GM21737 (cell line): ENCODE data around the gene KIAA0825.

Experiments
- ATAC-seq: cut with Tn5 transposase; IDR thresholded peaks from one replicate; pipeline ENCODE4 v1.9.1; 2021; ENCODE audit warnings: mild to moderate bottlenecking, moderate library complexity; ENCODE audit not compliant: unreplicated experiment

KIAA0825 gene

DNA sequence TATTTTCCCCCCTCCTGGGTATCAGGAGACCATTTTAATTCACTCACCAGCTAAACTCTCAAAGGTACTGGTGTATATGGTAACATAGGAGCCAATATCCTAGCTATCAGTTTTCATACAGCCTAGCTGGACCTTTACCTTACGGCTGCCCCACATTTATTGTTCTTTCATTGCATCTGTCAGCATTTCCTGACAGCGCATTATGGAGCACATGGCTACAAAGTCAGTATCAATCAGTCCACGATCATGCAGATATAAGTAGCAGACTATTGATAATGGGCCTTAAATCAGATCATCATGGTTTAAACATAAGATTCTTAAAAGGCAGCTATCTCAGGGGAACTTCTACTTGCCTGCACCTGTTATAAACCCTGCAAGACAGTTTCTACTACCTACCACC is 304.7 kb downstream of the KIAA0825 start:
- no peak for ATAC-seq

DNA sequence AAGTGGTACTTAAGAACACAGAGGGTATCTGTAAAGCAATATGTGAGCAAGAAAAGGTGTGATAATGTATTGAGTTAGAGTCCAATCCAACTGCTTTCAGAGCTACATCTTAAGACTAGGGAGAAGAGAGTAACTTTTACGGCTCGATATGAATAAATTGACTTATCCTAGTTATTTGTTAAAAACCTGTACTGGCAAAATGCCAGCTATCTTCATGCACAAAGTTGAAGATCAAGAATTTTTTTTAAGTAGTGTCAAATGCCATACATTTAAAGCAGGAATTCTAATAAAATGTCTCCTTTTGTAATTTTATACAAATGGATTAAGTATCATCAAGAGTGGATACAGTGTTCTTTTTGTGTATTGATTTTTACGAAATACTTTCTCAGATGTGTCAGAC is 305.2 kb downstream of the KIAA0825 start:
- no peak for ATAC-seq

DNA sequence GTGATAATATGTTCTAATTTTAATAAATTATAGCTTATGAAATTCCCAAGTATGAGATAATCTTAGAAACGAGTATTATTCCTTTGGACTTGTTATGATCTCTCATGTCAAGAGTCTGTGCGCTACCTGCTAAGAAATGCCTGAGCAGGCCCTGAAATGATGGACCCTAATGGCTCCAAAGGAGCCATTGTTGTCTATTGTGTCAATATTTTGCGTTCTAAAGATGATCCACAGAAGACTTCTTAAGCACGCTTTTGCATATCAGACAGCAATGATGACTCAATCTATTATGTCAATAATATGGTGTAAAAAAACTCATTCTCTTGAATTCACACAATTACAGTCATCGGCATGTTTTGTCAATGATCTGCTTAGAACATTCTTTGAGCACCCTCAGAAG is 306.1 kb downstream of the KIAA0825 start:
- no peak for ATAC-seq

DNA sequence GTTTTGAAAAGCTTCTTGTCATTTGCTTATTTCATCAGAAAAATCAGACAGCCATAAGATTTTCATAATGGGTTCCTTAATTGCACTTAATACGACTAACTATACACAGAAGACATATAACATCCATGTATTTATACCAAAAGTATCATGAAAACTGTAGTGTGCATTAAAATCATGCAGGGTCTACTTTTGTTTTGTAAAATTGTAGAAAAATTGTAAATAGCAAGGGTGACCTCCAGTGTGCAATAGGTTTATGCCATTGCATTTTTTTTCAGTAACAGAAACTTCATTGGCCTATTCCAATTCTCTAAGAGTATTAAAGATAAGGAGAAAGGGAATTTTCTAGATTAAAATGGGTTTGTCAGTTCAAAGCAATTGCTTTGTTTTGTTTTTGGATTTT is 307.6 kb downstream of the KIAA0825 start:
- ATAC-seq: no peak

DNA sequence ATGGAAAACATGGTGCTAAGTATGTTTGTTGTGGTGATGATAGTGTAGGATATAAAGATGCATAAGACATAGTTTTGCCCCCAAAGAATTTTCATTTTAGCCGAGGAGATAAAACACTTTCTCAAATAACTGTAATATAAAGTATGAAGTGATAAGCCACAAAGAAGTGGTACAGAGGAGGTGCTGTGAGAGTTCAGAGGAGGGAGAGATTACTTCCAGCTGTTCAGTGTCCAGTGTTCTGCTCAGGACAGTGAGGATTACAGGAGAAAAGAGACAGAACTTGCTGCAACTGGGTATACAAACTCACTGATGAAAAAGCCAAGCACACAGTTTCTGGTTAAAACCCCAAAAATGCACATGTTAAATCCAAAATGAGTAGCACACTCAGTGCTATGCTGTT is 309.3 kb downstream of the KIAA0825 start:
- no peak for ATAC-seq

DNA sequence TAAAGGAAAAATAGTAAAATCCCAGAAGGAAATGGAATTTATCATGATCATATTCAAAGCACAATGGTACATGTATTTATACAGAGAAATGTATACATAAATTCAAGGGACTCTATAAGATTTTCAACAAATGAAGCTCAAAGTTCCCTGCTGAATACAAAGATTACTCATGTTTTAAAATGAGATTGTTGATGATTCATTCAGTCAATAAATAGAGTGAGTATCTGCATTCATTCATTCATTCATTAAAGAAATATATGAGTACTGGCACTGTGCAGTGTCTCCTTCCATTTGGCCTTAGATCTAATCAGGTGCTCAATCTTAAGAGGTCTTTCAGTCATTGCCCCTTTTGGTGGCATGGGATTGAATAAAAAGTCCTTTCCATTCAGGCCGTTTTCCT is 310.0 kb downstream of the KIAA0825 start:
- no peak for ATAC-seq

DNA sequence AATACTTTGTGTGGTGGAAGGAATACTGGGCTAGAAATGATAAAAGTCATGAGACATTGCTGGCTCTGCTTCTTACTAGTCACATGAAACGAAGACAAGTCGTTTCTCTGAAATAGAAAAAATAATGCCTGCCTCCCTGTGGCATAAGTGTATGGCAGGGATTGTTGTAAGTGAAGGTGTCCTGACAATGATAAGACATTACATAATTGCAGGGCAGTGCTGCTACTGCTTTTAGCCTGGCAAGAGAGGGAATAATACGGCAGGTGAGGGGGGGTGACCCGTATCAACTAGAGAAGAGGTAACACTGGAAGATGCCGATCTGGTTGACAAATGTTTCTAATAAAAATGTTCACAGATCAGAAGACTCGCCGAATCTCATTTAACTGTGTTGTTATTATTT is 314.3 kb downstream of the KIAA0825 start:
- ATAC-seq: no peak

DNA sequence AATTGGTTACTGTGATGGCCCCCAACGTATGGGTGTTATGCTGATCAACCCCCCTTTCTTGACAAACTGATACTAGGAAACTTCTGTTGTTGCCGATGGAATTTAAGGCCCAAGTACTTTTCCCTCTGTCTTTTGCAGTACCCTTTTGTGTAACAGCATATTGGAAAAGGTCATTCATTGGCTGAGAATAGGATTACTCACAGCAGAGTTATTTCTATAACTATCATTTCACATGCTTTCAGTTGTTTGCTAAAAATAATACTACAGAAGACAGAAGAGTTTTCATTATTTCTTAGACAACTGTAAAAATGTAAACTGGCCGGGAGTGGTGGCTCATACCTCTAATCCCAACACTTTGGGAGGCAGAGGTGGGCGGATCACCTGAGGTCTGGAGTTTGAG is 329.5 kb downstream of the KIAA0825 start:
- no peak for ATAC-seq

DNA sequence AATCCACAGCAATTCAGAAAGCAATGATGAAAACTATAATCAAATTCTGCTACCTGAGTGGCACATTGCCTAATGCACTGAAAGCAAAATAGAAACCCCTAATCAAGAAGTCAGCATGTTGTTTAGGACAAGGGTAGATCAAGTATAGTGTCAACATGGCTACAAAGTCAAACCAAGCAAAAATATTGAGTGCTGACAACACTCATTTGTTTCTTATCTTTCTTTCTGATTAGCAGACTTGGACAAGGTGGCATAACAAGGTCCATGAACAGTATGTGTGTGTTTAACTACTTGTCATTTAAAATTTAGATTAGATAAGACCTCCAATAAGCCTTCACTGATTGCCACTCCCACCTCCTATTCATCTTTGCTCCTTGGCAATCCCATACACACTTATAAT is 332.4 kb downstream of the KIAA0825 start:
- no peak for ATAC-seq

DNA sequence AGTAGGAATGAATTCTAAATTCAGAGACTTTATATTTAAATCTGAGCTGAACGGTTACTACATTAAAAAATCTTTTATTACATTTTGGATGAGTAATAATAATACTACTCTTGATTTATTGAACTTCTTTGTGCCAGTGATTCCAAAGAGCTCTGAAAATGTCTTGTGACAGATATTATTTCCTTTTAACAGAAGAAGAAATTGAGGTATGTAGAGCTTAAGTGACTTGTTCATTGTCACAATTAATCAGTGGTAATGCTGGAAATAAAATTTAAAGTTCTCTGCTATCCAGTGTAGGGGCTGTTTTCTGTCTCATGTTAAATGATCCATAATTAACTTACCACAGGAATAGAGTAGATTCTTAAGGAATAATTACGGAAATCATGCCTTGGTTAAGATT is 335.3 kb downstream of the KIAA0825 start:
- ATAC-seq: no peak

DNA sequence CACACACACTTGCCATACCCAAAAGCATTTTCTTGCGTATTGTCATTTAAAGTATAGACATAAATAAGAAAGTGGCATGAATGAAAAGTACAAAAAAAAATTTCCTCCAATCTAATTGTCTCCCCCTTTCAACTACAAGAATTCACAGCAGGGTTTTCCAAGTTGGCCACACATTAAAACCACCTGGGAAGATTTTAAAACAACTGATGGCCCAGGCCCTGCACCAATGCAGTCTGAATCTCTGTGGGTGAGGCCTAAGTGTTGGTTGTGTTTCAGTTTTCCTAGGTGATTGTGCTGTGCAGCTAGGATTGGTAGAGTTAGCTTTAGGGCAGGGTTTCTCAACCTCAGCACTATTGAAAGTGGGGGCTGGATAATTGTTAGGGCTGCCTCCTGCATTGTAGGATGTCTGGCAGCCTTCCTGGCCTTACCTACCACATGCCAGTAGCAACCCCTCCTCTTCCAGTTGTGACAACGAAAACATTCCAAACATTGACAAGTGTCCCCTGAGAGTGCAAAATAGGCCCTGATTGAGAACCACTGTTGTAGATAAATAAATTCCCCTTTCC is 337.1 kb downstream of the KIAA0825 start:
- ATAC-seq: no peak

DNA sequence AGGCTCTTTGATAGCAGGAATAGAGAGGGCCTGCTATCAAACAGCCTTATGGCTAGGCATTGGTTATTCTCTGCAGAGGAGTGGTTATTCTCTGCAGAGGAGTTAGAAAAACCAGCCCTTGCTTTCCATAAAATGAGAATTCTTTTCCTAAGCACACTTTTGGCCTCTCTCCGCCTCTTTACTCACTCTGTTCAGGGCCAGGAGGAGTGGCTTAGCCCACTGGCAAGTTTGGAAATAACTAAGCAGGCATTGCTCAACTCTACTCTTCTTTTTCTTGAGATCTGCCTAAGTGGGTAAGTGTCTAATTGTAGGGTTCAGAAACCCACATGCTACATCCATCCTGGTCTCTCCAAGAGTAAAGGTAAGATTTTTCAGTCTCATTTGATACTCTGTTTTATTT is 341.7 kb downstream of the KIAA0825 start:
- ATAC-seq: no peak

DNA sequence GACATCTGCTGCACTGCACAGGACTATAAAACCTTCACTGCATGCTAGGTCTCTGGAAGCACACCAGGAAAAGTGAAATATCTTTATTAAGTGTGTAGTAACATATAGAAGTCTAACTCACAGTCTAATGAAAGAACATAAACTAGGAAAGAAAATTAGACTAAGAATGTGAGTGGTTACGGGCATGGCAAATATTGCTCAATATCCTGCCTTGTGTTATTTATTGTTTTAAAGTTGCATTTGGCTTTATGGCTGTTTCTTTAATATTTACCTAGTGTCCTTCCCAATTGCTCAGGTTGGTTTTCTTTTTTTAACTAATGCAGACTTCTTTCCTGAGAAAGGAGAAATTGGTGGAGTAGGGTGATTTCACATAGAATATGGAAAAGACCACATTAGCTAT is 342.4 kb downstream of the KIAA0825 start:
- ATAC-seq: no peak

DNA sequence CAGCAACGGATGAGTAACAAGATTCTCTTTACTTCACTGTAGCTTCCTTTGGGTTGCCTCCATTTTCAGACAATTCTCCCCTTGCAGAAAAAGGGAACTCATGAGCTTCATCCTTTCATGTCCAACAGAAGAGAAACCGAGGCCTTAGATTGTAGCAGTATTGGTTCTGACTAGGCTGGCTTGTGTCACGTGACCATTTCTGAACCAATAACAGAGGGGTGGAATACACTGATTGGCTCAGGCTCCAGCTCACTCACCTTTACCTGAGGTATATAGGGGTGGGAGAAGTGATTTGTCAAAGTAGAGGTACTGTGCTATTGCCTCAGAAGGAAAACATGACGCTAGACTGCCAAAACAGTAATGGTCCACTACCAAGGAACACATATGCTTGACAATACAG is 343.7 kb downstream of the KIAA0825 start:
- ATAC-seq: no peak

DNA sequence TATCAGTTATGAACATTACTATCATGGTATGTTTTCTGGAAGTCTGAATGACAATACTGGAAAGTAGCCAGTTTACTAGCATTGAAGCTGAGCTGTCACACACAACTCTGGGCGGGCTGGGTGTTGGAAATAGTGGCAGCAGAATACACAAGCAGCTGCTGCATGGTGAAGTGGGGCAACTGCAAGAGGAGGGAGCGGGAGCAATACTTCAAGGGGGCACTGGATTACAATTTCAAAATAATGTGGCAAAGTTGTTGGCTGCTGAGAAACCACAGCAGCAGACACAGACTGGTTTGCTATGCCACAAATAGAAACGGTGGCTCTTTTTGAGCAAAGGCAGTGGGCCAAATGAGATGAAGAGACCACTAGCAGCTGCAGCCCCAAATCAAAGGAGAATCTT is 350.2 kb downstream of the KIAA0825 start:
- ATAC-seq: no peak

DNA sequence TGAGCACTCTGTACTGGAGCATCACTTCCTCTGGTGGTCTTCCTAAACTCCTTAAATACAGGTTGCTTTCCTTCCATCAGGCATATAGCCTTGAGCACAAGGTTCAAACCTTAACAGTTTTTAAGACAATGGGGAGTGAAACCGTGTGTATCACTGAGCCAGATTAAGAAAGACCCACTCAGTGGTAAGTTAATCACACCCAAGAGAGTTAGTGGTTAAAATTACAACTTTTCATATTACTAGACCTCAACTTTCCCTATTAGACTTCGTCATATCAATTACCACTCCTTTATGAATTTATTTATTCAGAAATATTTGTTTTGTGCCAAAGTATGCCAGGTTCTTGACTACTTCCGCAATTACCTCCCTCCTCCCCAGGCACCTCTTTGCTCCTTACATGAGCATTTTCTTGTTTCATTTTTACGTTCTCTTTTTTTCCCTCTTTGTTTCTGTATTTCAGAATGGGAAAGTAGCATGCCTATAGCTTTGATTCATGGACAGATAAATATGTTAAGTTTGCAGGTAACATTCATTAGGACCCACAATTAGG is 351.0 kb downstream of the KIAA0825 start:
- no peak for ATAC-seq

DNA sequence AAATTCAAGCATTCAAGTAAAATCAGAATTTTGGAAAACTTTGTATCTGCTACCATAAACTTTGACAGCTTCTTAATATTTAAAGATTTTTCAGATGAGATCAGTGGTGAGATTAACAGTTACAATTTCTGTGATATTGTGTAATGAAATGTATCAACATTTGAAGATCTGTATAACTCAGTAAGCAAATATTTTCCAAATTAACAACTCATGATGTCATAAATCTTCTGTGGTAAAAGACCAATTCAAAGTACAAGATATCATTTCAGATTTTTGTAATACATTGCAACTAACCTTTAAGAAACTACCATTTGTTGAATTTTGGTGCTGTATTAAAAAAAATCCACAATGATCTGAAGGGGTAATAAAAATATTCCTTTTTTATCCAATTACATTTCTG is 352.2 kb downstream of the KIAA0825 start:
- no peak for ATAC-seq

DNA sequence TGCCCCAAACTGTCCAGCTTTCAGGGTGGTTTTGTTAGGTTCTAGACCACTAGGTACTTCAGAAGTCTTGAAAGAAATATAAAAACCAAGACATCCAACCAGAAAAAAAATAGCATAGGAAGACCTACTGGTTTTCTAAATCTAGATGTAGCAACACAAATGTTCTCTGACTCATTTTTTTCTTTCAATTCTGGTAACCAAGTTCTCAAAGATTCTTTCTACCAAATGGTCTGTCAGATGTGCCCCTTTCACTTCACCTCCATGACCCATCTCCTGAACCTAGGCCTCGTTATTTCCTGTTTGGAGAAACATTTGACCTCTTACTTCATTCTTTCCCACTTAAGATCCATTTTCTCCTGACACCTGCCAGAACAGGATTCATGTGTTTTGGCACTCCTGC is 355.3 kb downstream of the KIAA0825 start:
- no peak for ATAC-seq

DNA sequence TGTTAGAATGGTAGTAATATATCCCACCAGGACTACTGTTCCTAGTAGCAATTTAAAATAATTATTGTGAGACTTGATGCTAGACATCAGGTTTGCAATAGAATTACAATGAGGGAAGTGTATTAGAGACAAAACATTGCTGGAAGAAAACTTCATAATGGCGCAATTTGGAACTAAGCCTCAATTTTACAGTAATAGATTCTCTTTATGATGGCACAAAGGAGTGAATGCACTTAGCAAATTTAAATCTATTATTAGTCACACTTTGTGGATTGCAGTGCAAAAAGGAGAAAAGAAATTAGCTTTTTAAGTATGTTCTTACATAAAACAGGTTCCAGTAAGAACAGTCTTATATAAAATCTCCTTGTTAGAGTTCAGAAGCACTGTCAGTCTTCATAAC is 358.3 kb downstream of the KIAA0825 start:
- ATAC-seq: no peak

DNA sequence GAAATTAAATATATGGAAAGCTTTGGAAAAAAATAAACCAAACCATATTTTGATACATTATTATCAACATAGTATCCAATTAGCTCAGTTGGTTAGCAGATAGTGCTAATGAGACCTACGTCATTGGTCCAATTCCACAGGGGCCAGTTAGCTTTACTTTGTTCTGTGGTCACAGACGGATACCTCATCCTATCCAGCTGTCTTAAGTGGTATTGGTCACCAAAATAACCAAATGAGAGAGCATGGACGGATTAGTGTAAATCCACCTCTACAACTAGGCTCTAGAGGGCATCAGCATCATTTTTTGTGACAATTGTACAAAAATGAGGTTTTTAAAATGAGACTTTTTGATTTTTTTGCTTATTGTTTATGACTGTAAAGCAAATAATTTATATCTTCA is 364.2 kb downstream of the KIAA0825 start:
- ATAC-seq: no peak

DNA sequence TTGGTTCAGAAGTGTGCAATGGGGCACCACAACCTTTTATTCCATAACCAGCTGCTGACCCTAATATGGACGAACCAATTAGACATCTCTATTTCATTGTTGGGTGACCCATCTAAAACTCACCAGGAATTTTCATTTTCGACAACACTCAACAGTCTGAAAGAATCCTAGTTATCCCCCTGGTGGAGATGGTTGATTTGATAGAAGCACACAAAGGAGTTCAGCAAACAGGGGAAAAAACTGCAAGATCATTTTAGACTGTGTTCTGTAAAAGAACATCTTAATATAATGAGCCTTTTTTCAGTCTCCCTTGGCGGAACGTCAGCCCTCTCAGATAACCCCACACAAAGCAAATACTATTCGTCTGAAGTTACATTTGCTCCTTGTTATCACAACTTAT is 367.4 kb downstream of the KIAA0825 start:
- no peak for ATAC-seq

DNA sequence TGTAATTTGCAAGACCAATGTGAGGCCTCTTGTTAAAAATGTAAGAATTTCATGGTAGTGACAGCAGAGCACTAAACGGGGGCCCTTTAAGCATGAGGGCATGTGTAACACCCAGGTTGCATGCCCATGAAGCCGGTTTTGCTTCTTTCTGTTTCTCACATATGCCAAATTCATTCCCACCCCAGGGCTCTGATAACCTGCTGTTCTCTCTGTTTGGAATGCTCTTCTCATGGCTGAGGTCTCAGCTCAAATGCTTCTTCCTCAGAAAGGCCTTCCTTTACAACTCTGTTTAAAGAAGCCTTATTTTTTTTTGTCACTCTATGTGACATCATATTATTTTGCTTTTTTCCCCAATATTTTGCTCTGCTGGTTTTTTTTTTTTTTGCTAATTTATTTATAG is 369.0 kb downstream of the KIAA0825 start:
- no peak for ATAC-seq

DNA sequence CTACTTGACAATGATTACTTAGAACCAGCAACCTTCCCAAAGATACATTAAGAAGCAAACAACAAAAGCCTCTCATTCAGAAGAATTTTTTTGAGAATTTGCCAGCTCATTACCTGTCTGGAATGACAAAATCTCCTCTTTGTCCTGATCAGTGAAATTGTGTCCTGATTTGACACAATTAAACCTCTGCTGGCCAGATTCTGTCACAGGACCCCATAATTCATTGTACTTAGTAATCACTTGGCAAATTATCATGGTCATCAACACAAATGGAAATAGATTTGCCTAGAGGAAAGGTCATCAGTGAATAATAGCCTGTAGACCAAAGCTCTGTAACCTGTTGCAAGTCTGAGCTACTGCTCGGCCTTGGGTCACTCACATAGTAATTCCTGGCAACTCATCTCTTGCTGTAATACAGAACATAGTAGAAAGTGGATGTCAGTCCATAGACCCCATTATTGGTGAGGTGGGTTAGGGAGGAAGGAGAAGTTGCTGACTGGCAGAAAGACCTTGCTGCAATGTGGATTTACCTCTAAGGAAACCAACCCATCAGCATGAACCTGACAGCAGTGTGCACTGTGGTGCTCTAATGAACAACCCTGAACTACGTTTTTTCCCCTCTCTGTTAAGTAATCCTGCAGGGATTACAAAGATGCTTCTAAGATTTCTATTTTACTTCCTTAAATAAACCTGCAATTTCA is 370.1 kb downstream of the KIAA0825 start:
- no peak for ATAC-seq
